Measurements from ENCODE around the gene NHP2. TPM values are rescaled to one million over a fixed set of nuclear protein-coding genes. Genes with fewer than 3 reads are reported as not detected.

Gene NHP2
- total and polyA plus RNA-seq, 9 of the 15 experiments (the other 6 are each of a cell fraction or from before 2014, with no cell fraction given) = 52.8 to 622 (median 144) TPM

- ATAC-seq (no peak), FAIRE-seq (no peak), DNase-seq (ENCODE audit: extremely low read depth in 1 of 4, low spot score in 3 of 4) (peak in 1 of 4 experiments; percentile 2)
- Histone ChIP-seq H2AFZ (ENCODE audit: low read depth, low read length) (no peak overlapping the region), H4K20me1 (replicated peaks; ENCODE audit: control insufficient read depth, insufficient read depth, low read length) (no peaks in the 10 kb centered on the region), H3K79me2 (ENCODE audit: control insufficient read depth, insufficient read depth, low read length) (no peaks in the 10 kb centered on the region), H3K36me3 (ENCODE audit: control insufficient read depth, insufficient read depth, low read length) (no peaks in the 10 kb centered on the region), H3K4me3 (no peak overlapping the region), H3K4me1 (replicated peaks in 1 of 2; ENCODE audit: control insufficient read depth in 2 of 2, insufficient read depth in 2 of 2, low read length in 2 of 2) (peaks cover 3 to 15% of the 10 kb centered on the region in 2 experiments; a peak in 3 of 5 replicates), H3K27ac (ENCODE audit: extremely low read depth, low read depth, low read length) (no peak overlapping the region), H3K9me3 (replicated peaks; ENCODE audit: control insufficient read depth, insufficient read depth, low read depth, low read length) (no peaks in the 10 kb centered on the region), H3K9ac (ENCODE audit: insufficient read depth in 1 of 2, low read depth in 2 of 2, low read length in 2 of 2) (no peak overlapping the region), H3K4me2 (ENCODE audit: insufficient read depth, low read length) (no peak overlapping the region), H3K9me1 (ENCODE audit: control insufficient read depth, insufficient read depth, low read length) (no peaks in the 10 kb centered on the region), H3K27me3 (ENCODE audit: control insufficient read depth in 2 of 2, insufficient read depth in 2 of 2, low read length in 2 of 2) (peaks cover 3 to 18% of the 10 kb centered on the region in 2 experiments; a peak in 2 of 5 replicates)
- TF ChIP-seq, protein P1, sequence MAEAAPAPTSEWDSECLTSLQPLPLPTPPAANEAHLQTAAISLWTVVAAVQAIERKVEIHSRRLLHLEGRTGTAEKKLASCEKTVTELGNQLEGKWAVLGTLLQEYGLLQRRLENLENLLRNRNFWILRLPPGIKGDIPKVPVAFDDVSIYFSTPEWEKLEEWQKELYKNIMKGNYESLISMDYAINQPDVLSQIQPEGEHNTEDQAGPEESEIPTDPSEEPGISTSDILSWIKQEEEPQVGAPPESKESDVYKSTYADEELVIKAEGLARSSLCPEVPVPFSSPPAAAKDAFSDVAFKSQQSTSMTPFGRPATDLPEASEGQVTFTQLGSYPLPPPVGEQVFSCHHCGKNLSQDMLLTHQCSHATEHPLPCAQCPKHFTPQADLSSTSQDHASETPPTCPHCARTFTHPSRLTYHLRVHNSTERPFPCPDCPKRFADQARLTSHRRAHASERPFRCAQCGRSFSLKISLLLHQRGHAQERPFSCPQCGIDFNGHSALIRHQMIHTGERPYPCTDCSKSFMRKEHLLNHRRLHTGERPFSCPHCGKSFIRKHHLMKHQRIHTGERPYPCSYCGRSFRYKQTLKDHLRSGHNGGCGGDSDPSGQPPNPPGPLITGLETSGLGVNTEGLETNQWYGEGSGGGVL (CRISPR knock-in tag; IDR thresholded peaks at IDR 0.05) = no peak
- TF ChIP-seq DDX20 (tag; IDR thresholded peaks at IDR 0.05; ENCODE audit: low read depth) (no peak), KHSRP (IDR thresholded peaks at IDR 0.05) (no peak), MYC (IDR thresholded peaks at IDR 0.05; ENCODE audit: low read depth, low read length) (no peak), MYC (CRISPR knock-in tag; IDR thresholded peaks at IDR 0.05; ENCODE audit: borderline replicate concordance, low read depth) (no peak), ZNF436 (CRISPR knock-in tag; IDR thresholded peaks at IDR 0.05) (no peak), KLF10 (CRISPR knock-in tag; IDR thresholded peaks at IDR 0.05) (no peak), MGA (IDR thresholded peaks at IDR 0.05) (no peak), U2AF2 (optimal IDR thresholded peaks at IDR 0.05; ENCODE audit: low read depth, low read length) (no peak)
- no TSS peak for BruUV-seq (replicated peaks)
- in situ Hi-C loops (cut with MboI) (no loop called here), intact Hi-C loops (cut with micrococcal nuclease) (loop anchor here (10.0 kb wide), 1 partner anchor 168 kb away; the partner anchor contains the start of gene PROP1)
- whole genome bisulfite sequencing (ENCODE audit: insufficient coverage, low coverage, missing lambda C conversion rate) = 24% methylated on average over 9 of the region's 9 CpGs
- CTCF ChIA-PET (ENCODE audit: low intra/inter-chr PET ratio) = interaction anchor here (5.9 kb wide), 1 partner anchor 86 kb away, joined by 108 read pairs; no protein-coding TSS in a partner anchor
- POLR2A ChIA-PET = interaction anchor here (0.6 to 2.2 kb wide), 7 partner anchors 9 to 88 kb away, joined by 3 to 10 read pairs (median 5); partner anchors contain the start of gene NHP2
Measured at GRCh38 chr5:178162481-178162880, 8.8 kb upstream of the NHP2 start.

All from K562 (cell line).